Activated CD4-positive, alpha-beta memory T cell treated with anti-CD3 and anti-CD28 coated beads, Interleukin-2, amount 10 ng/mL, durations not matched to agents 7 days and 5 days (primary cell): ENCODE measurements around the gene DRP2. TPM values are rescaled to one million over a fixed set of nuclear protein-coding genes. Genes with fewer than 3 reads are reported as not detected.
"Not testable (repeated sequence)": the region's sequence is repeated elsewhere in the genome, so short reads cannot be mapped to it uniquely, and the experiment has no call there.

Experiments
- CTCF ChIA-PET: fragments of 350-600 bp; sonication (Branson Sonifier 250); formaldehyde crosslinking; loops from one replicate; lab custom pipeline; 2021; ENCODE audit warnings: antibody characterized with exemption, inconsistent platforms; lab: Charles Lee
- POLR2A ChIA-PET: fragments of 350-600 bp; sonication (Branson Sonifier 250); formaldehyde crosslinking; loops from one replicate; lab custom pipeline; 2021; ENCODE audit warnings: antibody characterized with exemption; lab: Charles Lee
- DNase-seq: peaks from one replicate; pipeline ENCODE4 v3.0.0-alpha.2; 2020
- H3K27ac Mint-ChIP-seq: one replicate; pipeline ENCODE4 v1.8.0; 2021; ENCODE audit warnings: mild to moderate bottlenecking, mixed read lengths
- H3K27me3 Mint-ChIP-seq: one replicate; pipeline ENCODE4 v1.8.0; 2021; ENCODE audit warnings: mixed read lengths
- H3K36me3 Mint-ChIP-seq: one replicate; pipeline ENCODE4 v1.8.0; 2021; ENCODE audit warnings: low read depth, mixed read lengths
- H3K4me1 Mint-ChIP-seq: one replicate; pipeline ENCODE4 v1.8.0; 2021; ENCODE audit warnings: mixed read lengths
- H3K4me3 Mint-ChIP-seq: one replicate; pipeline ENCODE4 v1.8.0; 2021; ENCODE audit warnings: mild to moderate bottlenecking, mixed read lengths
- H3K9me3 Mint-ChIP-seq: one replicate; pipeline ENCODE4 v1.8.0; 2021; ENCODE audit warnings: mixed read lengths
- total RNA-seq, 2 experiments: library from RNA; stranded (reverse); gene quantifications; one replicate each; pipeline ENCODE4 v1.2.3, GENCODE V29; 2021

DRP2 gene
- under 1 TPM; 0.78 to 0.88 TPM for total RNA-seq

- H3K4me1 Mint-ChIP-seq: no peaks in the 10 kb centered on the region
- DNase-seq: no peak
- no peaks in the 10 kb centered on the region for H3K36me3 Mint-ChIP-seq
- CTCF ChIA-PET: no interaction called here
- no peak within 1 kb of the TSS for H3K4me3 Mint-ChIP-seq
- no peak within 1 kb of the TSS for H3K27ac Mint-ChIP-seq
- no peaks in the 10 kb centered on the region for H3K9me3 Mint-ChIP-seq
- POLR2A ChIA-PET: no interaction called here
- no peaks in the 10 kb centered on the region for H3K27me3 Mint-ChIP-seq
Measured at GRCh38 chrX:101219116-101219863, at the start of gene DRP2. Gene DRP2 (plus strand): TSS chrX:101219786. CDS start chrX:101231648, 11,862 bp downstream.

- H3K4me3 Mint-ChIP-seq: no peak overlapping the region
- no peaks in the 10 kb centered on the region for H3K27me3 Mint-ChIP-seq
- ChIA-PET CTCF (no interaction called here), POLR2A (no interaction called here)
- no peaks in the 10 kb centered on the region for H3K36me3 Mint-ChIP-seq
- DNase-seq: no peak
- no peaks in the 10 kb centered on the region for H3K4me1 Mint-ChIP-seq
- no peaks in the 10 kb centered on the region for H3K9me3 Mint-ChIP-seq
- H3K27ac Mint-ChIP-seq: no peak overlapping the region
Measured at GRCh38 chrX:101171883-101172400, 47.6 kb upstream of the DRP2 start.

- POLR2A ChIA-PET: no interaction called here
- no peaks in the 10 kb centered on the region for H3K27me3 Mint-ChIP-seq
- no peak for DNase-seq
- no peaks in the 10 kb centered on the region for H3K4me1 Mint-ChIP-seq
- H3K4me3 Mint-ChIP-seq: no peak overlapping the region
- no peak overlapping the region for H3K27ac Mint-ChIP-seq
- CTCF ChIA-PET: no interaction called here
- no peaks in the 10 kb centered on the region for H3K36me3 Mint-ChIP-seq
- no peaks in the 10 kb centered on the region for H3K9me3 Mint-ChIP-seq
Measured at GRCh38 chrX:101176439-101176838, 43.1 kb upstream of the DRP2 start.

GRCh38 chrX:101184876-101185275 lies 34.7 kb upstream of the DRP2 start:
- H3K9me3 Mint-ChIP-seq, DNase-seq, CTCF ChIA-PET, H3K4me1 Mint-ChIP-seq, H3K27ac Mint-ChIP-seq, H3K36me3 Mint-ChIP-seq, POLR2A ChIA-PET, H3K4me3 Mint-ChIP-seq, H3K27me3 Mint-ChIP-seq: not testable (repeated sequence)

GRCh38 chrX:101187961-101188360 lies 31.6 kb upstream of the DRP2 start:
- H3K4me1 Mint-ChIP-seq, DNase-seq, H3K4me3 Mint-ChIP-seq, POLR2A ChIA-PET, H3K27ac Mint-ChIP-seq, H3K9me3 Mint-ChIP-seq, H3K27me3 Mint-ChIP-seq, CTCF ChIA-PET, H3K36me3 Mint-ChIP-seq: not testable (repeated sequence)

- Mint-ChIP-seq H3K27ac (no peak overlapping the region), H3K9me3 (no peaks in the 10 kb centered on the region), H3K4me1 (peaks cover 8% of the 10 kb centered on the region), H3K36me3 (no peaks in the 10 kb centered on the region), H3K4me3 (no peak overlapping the region), H3K27me3 (peaks cover 8% of the 10 kb centered on the region)
- ChIA-PET POLR2A (interaction anchor here (1.3 kb wide), 1 partner anchor 11 kb away, joined by 3 read pairs; no protein-coding TSS in a partner anchor), CTCF (no interaction called here)
- DNase-seq: no peak
Measured at GRCh38 chrX:101190736-101191135, 28.9 kb upstream of the DRP2 start.

GRCh38 chrX:101191217-101191750 lies 28.3 kb upstream of the DRP2 start:
- no peak overlapping the region for H3K4me3 Mint-ChIP-seq
- no peak overlapping the region for H3K27ac Mint-ChIP-seq
- ChIA-PET POLR2A (interaction anchor here (1.3 kb wide), 1 partner anchor 12 kb away, joined by 3 read pairs; no protein-coding TSS in a partner anchor), CTCF (no interaction called here)
- peaks cover 8% of the 10 kb centered on the region for H3K27me3 Mint-ChIP-seq
- H3K4me1 Mint-ChIP-seq: peaks cover 8% of the 10 kb centered on the region
- no peak for DNase-seq
- no peaks in the 10 kb centered on the region for H3K36me3 Mint-ChIP-seq
- no peaks in the 10 kb centered on the region for H3K9me3 Mint-ChIP-seq

- Mint-ChIP-seq H3K9me3 (no peaks in the 10 kb centered on the region), H3K27me3 (peaks cover 10% of the 10 kb centered on the region), H3K36me3 (no peaks in the 10 kb centered on the region), H3K27ac (no peak overlapping the region), H3K4me1 (no peaks in the 10 kb centered on the region), H3K4me3 (no peak overlapping the region)
- CTCF ChIA-PET: no interaction called here
- no peak for DNase-seq
- POLR2A ChIA-PET: no interaction called here
Measured at GRCh38 chrX:101195442-101196173, 24.0 kb upstream of the DRP2 start.

- no peaks in the 10 kb centered on the region for H3K9me3 Mint-ChIP-seq
- peaks cover 12% of the 10 kb centered on the region for H3K4me1 Mint-ChIP-seq
Measured at GRCh38 chrX:101203761-101204351, 15.7 kb upstream of the DRP2 start.

GRCh38 chrX:101206471-101206870 lies 13.1 kb upstream of the DRP2 start:
- H3K27me3 Mint-ChIP-seq: no peaks in the 10 kb centered on the region
- H3K9me3 Mint-ChIP-seq: no peaks in the 10 kb centered on the region
- no peaks in the 10 kb centered on the region for H3K36me3 Mint-ChIP-seq
- no peak overlapping the region for H3K4me3 Mint-ChIP-seq
- no peak for DNase-seq
- ChIA-PET CTCF (no interaction called here), POLR2A (no interaction called here)
- H3K27ac Mint-ChIP-seq: no peak overlapping the region
- H3K4me1 Mint-ChIP-seq: peaks cover 17% of the 10 kb centered on the region

More at GRCh38 chrX:101203761-101204351, 15.7 kb upstream of the DRP2 start:
- no peaks in the 10 kb centered on the region for H3K36me3 Mint-ChIP-seq
- H3K27ac Mint-ChIP-seq: no peak overlapping the region
- POLR2A ChIA-PET: no interaction called here
- H3K4me3 Mint-ChIP-seq: no peak overlapping the region
- no peak for DNase-seq
- peaks cover 3% of the 10 kb centered on the region for H3K27me3 Mint-ChIP-seq
- CTCF ChIA-PET: no interaction called here

GRCh38 chrX:101208152-101208905 lies 11.3 kb upstream of the DRP2 start:
- POLR2A ChIA-PET: no interaction called here

GRCh38 chrX:101210630-101211029 lies 9.0 kb upstream of the DRP2 start:
- H3K27ac Mint-ChIP-seq: no peak overlapping the region
- no peak for DNase-seq
- ChIA-PET CTCF (no interaction called here), POLR2A (no interaction called here)
- H3K27me3 Mint-ChIP-seq: no peaks in the 10 kb centered on the region
- H3K9me3 Mint-ChIP-seq: no peaks in the 10 kb centered on the region
- H3K4me3 Mint-ChIP-seq: no peak overlapping the region
- H3K36me3 Mint-ChIP-seq: no peaks in the 10 kb centered on the region
- peaks cover 17% of the 10 kb centered on the region for H3K4me1 Mint-ChIP-seq

More at GRCh38 chrX:101208152-101208905, 11.3 kb upstream of the DRP2 start:
- Mint-ChIP-seq H3K36me3 (no peaks in the 10 kb centered on the region), H3K4me3 (no peak overlapping the region), H3K27me3 (no peaks in the 10 kb centered on the region), H3K9me3 (no peaks in the 10 kb centered on the region), H3K4me1 (peaks cover 17% of the 10 kb centered on the region), H3K27ac (no peak overlapping the region)
- CTCF ChIA-PET: no interaction called here
- DNase-seq: no peak
